ENCODE data around the gene FAM229B.
"Not testable (repeated sequence)": the region's sequence is repeated elsewhere in the genome, so short reads cannot be mapped to it uniquely, and the experiment has no call there.

The FAM229B gene

GRCh38 chr6:112065426-112065986 is 21.9 kb upstream of the FAM229B start:
- DNase-seq (ENCODE audit: low spot score): no peak

- no peak for DNase-seq (ENCODE audit: low spot score)
Measured at GRCh38 chr6:112066606-112067005, 20.8 kb upstream of the FAM229B start.

GRCh38 chr6:112081569-112081968 is 5.8 kb upstream of the FAM229B start:
- no peak for DNase-seq (ENCODE audit: low spot score)

DNA sequence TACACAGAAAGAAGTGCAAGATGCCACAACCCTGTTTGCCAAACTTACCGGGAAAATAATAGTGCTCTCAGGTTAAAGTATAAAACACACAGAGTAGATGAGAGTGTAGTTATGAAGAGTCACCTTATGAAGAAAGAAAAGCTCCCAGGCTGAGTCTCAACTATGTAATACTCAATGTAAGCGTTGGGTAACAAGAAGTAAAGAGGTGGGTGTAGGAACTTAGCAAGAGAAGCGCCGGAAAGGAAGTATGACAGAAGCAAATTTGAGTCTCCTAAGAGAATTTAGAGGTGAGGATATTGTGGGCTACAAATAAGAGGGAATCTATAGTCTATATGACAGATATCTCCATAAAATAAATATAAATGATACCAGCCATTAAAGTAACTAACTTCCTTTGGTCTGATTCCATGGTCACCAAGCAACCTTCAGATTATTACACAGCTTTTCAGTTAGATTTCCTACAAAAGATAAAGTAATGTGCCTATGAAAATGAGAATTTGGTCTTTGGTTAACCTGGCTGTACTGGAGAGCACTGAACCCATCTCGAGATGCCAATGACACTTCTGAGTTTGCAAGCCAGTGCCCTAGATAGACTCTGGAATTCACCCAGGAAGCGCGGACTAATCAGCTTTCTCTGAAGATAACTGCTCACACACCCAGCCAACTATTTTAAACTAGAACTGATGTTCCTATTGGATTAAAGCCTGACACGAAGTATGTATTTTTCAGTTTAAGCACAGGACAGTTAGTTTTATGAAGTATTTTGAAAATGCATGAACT is 1.9 kb upstream of the FAM229B start:
- DNase-seq (ENCODE audit: low spot score): no peak

DNA sequence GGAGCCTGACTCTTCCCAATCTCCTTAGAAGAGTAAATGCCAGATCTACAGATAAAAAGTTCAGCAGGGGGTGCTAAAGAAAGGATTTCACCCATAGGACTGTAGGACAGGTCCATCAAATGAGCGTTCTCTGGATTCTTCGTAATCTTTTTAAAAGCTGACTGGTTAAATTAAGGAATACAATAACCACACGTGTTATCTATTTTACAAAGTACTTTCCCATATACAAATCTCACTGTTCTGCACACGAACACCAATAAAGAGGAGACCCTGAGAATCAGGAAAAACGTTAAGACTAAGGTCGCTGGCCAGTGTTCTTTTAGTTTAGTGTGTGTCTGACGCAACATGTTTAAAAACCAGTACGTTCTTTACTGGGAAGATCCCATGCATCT is 651 bp upstream of the FAM229B start:
- DNase-seq (ENCODE audit: low spot score): peak; percentile 60

DNA sequence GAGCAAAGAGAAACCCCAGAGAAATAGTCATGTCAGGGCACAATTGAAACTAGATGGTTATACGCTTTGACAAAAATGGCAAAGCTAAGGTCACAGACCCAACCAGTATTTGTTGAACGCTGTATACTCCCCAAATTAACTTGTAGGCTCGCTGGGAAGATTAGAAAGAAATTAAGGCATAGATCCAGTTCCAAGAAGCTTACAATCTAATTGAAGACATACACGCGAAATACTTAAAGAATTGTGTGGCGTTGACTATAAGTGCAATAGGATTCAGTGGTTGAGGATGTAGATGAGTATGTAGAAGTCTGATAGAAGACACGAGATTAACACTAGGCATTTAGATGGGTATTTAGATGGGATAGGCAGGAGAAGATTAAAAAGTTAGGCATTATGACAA is 525 bp downstream of the FAM229B start:
- no peak for DNase-seq (ENCODE audit: low spot score)

DNA sequence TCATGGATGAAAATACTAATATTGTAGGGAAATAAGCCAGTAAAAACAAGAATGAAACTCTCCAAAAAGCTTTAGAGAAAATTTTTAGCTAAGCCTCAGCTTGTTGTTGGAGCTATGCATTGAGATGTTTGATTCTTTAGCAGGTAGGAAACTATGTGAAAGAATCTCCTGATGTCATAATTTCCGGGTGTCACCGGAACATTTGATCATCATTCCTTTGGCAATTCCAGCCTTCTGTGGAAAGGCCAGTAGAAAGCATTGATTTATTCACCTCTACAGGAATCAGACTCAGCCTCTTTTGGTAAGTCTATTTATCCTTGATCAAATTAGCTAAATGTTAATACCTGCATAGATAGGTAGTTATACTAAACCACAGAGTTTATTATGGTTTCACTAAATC is 9.5 kb downstream of the FAM229B start:
- DNase-seq (ENCODE audit: low spot score): no peak

DNA sequence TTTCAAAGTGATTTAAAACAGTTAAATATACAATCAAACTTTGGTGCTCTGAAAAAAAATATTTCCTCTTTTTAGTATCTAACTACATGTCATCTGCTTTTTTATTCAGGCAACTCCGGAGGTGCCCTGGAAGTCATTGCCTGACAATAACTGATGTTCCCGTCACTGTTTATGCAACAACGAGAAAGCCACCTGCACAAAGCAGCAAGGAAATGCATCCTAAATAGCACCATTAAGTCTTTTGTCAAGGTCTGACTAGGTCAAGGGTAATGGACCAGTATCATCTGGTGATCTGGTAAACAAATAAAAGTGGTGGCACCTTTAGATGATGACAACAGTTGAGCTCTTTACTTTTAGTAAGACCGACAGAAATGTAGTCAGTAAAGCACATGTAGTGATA is 13.2 kb downstream of the FAM229B start:
- no peak for DNase-seq (ENCODE audit: low spot score)

DNA sequence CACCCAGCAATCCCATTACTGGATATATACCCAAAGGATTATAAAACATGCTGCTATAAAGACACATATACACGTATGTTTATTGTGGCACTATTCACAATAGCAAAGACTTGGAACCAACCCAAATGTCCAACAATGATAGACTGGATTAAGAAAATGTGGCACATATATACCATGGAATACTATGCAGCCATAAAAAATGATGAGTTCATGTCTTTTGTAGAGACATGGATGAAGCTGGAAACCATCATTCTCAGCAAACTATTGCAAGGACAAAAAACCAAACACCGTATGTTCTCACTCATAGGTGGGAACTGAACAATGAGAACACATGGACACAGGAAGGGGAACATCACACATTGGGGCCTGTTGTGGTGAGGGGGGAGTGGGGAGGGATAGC is 18.6 kb downstream of the FAM229B start:
- not testable (repeated sequence) for DNase-seq (ENCODE audit: low spot score)

GRCh38 chr6:112106562-112106961 is 19.2 kb downstream of the FAM229B start:
- DNase-seq (ENCODE audit: low spot score): no peak

DNA sequence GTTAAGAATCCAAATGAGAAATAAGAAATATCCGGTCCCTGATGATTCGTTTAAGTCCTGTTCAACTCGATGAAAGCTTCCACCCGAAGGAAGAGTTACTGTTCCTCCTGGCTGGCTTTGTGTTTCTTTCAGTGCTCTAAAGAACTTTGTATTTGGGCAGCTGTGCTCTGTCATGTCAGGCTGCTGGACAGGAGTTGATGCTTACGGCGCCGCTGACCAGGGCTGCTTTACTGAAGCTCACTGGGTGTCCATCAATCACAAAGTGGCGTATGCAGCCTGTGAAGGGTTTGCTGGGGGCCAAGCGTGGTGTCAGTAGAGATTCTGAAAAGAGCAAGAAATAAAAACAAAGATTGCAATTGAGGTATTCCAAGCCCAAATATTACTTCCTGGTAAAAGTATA is 21.9 kb downstream of the FAM229B start:
- no peak for DNase-seq (ENCODE audit: low spot score)

- no peak for DNase-seq (ENCODE audit: low spot score)
Measured at GRCh38 chr6:112113431-112113830, 26.0 kb downstream of the FAM229B start.

GRCh38 chr6:112113918-112114317 is 26.5 kb downstream of the FAM229B start:
- DNase-seq (ENCODE audit: low spot score): no peak

DNA sequence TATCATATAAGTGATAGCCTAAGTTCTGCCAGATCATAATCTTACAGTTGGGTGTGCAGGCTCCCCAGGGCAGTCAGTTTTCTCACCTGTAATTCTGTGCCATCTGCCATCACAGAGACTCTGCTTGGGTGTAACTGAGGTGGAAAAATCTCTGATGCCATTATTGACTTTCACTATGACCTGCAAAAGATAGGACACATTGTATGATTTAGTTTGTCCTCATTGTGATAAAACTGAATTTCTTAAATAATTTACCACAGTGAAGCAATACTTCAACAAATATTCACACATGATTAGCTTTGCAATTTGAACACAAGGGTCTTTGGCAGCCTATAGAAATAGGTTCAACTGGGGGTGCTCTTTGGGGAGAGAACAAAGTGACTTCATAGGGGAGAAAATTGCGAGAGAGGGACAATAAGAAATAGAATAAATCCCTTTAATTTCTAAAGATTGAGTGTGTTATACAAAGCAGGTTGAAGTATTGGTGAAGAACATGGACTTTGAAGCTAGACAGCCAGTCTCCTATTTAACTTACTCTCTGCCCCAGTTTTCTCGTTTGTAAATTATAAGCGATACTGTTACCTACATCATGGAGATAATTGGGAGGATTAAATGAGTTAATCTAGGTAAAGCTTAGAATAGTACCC is 27.3 kb downstream of the FAM229B start:
- no peak for DNase-seq (ENCODE audit: low spot score)

DNA sequence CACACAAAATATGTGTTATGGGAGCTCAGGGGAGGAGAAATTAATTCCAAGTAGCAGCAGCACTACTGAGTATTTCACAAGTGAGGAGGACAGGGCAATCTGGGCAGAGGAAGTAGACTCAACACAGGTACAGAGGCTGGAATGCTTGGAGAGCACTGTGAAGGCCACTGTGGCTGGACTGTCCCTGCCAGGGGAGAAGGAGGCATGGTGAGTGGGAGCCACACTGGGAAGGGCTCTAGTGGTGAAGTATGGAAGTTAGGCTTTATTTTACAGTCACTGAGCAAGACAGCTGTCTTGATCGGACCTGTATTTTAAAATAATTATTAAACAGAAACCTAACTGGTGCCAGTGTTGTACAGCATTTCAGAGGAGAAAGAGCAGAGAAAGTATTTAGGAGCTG is 28.8 kb downstream of the FAM229B start:
- DNase-seq (ENCODE audit: low spot score): no peak

DNA sequence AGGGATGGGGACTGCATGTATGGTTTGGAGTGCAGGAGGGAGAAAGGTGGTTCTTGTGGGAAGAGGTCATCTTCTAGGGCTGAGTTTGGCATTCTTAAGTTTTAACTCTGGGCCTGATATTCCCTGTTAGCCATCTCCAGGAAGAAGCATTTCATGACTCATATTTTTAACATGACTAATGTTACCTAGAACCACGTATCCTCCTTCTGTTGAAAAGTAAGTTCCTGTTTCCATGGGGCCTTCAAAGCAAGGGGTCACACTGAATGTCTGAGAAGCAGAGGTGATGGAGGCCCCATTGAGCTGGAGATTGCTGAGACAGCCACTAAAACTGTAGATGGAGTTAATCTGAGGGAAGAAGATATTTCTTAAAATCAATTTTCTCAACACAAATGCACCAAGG is 30.2 kb downstream of the FAM229B start:
- DNase-seq (ENCODE audit: low spot score): peak; percentile 15

- DNase-seq (ENCODE audit: low spot score): no peak
Measured at GRCh38 chr6:112118034-112118433, 30.6 kb downstream of the FAM229B start.

- DNase-seq (ENCODE audit: low spot score): no peak
Measured at GRCh38 chr6:112122756-112123155, 35.4 kb downstream of the FAM229B start.

- DNase-seq (ENCODE audit: low spot score): no peak
Measured at GRCh38 chr6:112123982-112124381, 36.6 kb downstream of the FAM229B start.

DNA sequence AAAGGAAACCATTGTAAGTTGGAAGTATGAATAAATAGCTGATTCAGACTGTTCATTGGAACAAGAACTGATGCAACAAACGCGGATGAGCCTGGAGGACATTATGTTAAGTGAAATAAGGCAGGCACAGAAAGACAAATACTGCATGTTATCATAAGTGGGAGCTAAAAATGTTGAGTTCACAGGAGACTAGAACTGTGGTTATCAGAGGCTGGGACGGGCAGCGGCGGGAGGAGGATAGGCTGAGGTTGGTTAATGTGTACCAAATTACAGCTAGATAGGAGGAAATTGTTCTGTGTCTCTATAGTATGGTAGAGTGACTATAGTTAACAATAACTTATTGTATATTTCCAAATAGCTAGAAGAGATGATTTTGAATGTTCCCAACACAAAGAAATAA is 40.8 kb downstream of the FAM229B start:
- DNase-seq (ENCODE audit: low spot score): no peak

DNA sequence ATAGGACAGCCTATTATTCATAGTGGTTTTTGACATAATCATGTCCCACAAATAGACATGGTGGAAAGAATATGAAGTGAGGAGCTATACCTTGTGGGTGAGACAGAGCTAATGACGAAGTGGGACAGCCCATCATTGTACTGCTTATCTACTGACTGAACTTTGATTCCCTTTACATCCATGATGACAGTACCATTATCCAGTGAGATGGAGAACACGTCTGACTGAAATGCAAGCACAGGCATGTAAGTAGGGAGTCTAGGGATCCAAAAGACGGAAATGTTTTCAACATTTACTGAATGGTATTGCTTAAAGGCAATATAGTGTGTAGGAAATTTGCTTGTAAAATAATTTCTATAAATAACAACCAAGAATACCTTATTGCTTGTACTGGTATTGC is 43.5 kb downstream of the FAM229B start:
- DNase-seq (ENCODE audit: low spot score): no peak

DNA sequence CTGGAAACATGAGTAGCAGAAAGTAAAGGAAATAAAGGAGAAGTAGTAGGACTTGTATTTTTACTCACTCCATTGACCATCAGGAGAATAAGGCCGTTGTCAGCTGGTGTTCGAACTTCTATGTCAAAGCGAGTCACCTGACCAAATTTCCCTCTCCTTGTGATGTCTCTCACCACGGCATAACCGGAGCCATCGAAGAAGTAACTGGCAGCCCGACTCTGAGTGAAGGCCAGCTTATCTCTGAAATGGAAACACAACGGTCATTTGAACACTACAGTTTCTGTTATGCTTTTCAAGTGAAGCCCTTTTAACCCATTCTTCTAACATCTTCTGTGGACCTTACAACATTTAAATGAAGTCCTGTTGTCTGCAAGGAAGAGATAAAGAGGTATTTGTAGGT is 51.7 kb downstream of the FAM229B start:
- DNase-seq (ENCODE audit: low spot score): no peak

DNA sequence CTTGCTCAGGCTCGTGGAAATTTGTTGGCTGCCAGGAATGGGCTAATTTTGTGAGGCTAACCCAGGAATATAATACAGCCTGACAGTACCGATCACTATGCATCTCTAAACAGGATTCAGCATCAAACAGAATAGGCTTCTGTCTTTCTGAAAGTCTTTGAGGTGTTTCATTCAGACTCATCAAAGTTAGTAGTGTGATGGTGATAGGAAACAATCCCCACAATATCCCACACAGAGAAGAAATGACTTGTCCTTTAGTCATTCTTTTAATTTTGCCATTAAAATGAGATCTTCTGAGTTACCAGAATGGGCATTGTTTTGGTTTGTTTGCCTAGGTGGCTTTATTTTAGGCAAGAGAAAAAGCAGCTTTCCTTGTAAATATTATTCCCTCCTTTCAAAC is 54.3 kb downstream of the FAM229B start:
- no peak for DNase-seq (ENCODE audit: low spot score)

Data from GM03348 (cell line).